GM18951 (cell line): ENCODE data around the gene SERPINI2.

Experiments used
- POLR2A ChIP-seq: IDR thresholded peaks from 4 replicates; pipeline ENCODE4 v1.6.1; 2011; ENCODE audit warnings: mild to moderate bottlenecking; ENCODE audit not compliant: insufficient read length, insufficient read depth; ENCODE audit errors: extremely low read depth
- in situ Hi-C: fragments of 300-500 bp; cut with MboI; formaldehyde crosslinking; loops from one replicate; pipeline ENCODE4 v1.12.0; 2022; ENCODE audit warnings: low sequenced_read_pairs, mixed read lengths, inconsistent platforms; ENCODE audit not compliant: unreplicated experiment

Gene SERPINI2

DNA sequence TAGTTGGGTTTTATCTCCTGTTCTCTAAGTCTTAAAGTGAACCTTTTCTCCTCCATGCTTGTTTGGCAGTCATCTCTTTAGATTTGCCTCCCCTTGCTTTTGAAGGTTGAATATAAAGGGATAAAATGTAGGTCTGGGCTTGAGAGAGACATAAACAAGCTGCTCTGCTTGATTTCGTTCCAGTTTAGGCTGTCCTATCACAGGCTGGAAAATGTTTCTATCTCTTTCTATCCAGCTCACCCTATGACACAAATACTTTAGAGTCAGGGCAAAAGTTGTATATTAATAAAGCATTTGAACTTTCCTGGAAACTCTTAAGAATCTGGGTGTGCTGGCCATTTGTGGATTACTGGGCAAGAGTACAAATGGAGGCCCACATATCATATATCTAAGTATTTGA, 64.2 kb downstream of the SERPINI2 start:
- no peak for TF ChIP-seq POLR2A
- in situ Hi-C loops: no loop called here

- TF ChIP-seq POLR2A: no peak
- in situ Hi-C loops: no loop called here
These were observed 66.9 kb downstream of the SERPINI2 start for GRCh38 chr3:167406876-167407492.

- TF ChIP-seq POLR2A: no peak
- in situ Hi-C loops: loop anchor here (25.0 kb wide), 1 partner anchor 489 kb away; no protein-coding TSS in a partner anchor
These were observed 76.0 kb downstream of the SERPINI2 start for GRCh38 chr3:167397826-167398225.

GRCh38 chr3:167396075-167396474, 77.8 kb downstream of the SERPINI2 start:
- TF ChIP-seq POLR2A: no peak
- in situ Hi-C loops: loop anchor here (25.0 kb wide), 1 partner anchor 491 kb away; no protein-coding TSS in a partner anchor

GRCh38 chr3:167394003-167394402, 79.8 kb downstream of the SERPINI2 start:
- in situ Hi-C loops: loop anchor here (25.0 kb wide), 1 partner anchor 493 kb away; no protein-coding TSS in a partner anchor
- TF ChIP-seq POLR2A: no peak
